HG03457 (cell line): ENCODE data around the gene PCYOX1L.
A peak's percentile ranks its signal among the peaks of the same experiment; 100 is the strongest.

Experiments used
- ATAC-seq: cut with Tn5 transposase; IDR thresholded peaks from one replicate; pipeline ENCODE4 v1.9.1; 2021; ENCODE audit warnings: moderate number of reproducible peaks; ENCODE audit not compliant: unreplicated experiment

Gene PCYOX1L, protein sequence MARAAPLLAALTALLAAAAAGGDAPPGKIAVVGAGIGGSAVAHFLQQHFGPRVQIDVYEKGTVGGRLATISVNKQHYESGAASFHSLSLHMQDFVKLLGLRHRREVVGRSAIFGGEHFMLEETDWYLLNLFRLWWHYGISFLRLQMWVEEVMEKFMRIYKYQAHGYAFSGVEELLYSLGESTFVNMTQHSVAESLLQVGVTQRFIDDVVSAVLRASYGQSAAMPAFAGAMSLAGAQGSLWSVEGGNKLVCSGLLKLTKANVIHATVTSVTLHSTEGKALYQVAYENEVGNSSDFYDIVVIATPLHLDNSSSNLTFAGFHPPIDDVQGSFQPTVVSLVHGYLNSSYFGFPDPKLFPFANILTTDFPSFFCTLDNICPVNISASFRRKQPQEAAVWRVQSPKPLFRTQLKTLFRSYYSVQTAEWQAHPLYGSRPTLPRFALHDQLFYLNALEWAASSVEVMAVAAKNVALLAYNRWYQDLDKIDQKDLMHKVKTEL

DNA sequence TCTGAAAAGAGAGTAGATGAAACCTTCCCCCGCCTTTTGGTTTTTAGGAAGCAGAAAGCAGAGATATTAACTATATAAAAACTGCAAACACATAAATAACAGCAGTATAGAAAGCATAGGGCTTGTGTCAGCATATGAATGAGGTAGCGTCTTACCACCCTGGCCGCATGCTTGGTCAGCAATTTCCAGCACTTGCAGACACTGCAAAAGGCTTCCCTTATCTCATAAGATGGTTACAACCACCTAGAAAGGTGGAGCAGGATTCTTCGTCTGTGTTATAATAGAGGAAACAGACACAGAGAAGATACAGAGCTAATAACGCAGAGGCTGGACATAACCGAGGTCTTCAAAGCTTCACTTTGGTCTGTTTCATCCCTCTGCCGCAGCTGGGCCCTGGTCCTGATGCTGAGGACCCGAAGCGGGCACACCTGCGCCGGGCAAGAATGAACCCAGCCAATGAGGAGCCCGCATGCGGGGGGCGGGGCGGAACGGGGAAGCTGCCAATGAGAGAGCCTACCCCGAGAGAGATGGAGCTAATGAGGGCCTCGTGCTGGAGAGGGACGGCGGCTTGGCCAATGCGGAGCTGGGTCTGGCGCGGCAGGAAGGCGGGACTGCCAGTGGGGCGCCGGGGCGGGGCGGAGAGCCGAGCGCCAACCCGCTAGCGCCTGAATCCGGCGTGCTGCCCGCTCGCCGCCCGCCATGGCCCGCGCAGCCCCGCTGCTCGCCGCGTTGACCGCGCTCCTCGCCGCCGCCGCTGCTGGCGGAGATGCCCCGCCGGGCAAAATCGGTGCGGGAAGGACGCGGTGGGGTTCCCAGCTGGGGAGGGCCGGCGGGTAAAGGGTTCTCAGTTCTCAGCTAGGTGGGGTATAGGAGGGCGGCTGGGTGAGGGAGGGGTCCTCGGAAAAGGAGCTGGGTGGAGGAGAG is at the start of gene PCYOX1L:
PCYOX1L (plus strand) TSS at position 677 of the 924 bp plus-strand sequence; CDS start at position 700, 23 bp downstream.
- ATAC-seq, result peak; percentile 99

DNA sequence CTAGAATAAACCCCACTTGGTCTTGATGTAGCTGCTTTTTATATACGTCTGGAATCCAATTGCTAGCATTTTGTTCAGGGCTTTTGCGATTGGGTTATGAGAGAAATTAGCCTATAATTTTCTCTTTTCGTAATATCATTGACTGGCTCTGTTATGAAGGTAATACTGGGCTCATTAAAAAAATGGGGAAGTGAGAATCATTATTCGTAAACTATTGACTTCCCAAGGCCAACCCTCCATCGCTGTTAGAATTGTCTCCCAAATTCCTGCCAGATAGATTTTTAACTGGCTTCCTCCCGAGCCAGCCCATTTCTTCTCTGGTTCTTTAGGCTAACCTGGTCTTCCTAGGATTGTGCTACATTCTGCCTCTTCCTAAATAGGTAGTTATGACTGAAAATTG is 48.5 kb upstream of the PCYOX1L start:
- ATAC-seq, result no peak

DNA sequence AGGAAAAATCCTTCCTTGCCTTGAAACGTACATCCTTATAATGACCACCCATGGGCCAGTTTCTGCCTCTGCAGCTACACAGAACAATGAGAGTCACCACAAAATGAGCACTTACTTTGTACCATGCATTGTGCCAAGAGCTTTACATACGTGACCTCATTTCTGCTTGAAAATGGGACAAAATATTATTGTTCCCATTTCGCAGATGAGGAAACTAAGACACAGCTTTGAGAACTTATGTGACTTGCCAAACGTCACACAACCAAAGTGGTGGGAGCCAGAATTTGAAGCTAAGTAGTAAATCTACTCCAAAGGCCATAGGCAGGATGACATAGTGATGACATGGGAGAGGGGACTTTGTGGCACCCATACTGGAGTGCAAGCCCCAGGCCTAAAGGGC is 47.4 kb upstream of the PCYOX1L start:
- ATAC-seq, result no peak

DNA sequence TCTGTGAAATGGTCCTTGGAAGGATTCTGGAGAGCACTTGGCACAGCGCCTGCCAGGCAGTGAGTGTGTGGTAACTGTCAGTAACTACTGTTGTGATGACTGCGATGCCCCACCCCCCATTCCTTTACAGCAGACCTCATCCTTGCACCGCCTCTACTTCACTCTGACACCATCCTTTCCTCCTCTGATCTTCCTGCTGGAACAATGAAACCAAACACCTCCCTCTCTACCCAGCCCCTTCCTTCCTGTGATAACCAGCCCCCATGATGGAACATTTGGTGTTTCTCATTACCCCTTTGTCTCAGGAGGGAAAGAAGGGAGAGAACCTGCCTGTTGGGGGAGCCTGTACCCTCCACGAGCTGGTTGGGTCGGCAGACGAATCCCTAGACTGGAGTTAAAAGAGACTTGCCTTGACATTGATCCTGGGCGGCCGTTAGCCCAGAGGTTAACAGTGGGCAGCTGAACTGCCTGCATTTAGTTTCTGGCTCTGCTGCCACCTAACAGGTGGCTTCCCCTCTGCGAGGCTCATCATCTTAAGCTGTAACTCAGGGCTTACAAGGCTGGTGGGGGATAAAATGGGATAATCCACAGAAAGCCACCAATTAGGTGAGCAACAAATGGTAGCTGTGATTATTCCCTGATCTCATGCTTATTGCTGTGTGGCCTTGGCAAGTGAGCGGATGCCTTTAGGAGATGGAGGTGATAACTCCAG is 46.7 kb upstream of the PCYOX1L start:
- no peak for ATAC-seq

DNA sequence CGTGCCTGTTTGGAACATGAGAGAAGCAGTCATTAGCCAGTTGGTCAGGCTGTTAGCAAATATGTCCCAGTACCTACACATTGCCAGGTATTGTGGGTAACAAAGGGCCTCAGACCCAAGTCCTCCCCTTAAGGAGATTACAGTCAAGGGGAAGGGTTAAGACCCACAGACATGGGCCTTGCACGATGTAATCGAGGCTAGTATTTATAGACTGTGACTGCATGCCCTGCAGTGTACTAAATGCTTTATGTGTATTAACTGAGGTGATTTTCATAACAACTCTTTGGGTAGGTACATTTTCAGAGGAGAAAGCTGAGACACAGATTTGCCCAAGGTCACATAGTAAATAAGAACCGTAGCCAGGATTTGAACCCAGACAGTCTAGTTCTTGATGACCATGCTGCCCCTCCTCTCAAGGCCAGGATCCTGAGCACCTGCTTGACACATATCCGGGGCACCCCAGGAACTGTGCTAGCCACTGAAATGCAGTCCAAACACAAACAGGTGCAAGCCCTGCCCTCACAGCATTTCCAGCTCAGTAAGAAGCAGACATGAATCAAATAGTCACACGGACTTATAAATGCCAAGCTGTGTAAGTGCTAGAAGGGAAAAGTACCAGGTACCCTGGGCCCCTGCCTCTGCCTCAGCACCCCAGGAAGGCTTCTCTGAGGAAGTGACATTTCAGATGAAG is 44.5 kb upstream of the PCYOX1L start:
- ATAC-seq, result no peak

DNA sequence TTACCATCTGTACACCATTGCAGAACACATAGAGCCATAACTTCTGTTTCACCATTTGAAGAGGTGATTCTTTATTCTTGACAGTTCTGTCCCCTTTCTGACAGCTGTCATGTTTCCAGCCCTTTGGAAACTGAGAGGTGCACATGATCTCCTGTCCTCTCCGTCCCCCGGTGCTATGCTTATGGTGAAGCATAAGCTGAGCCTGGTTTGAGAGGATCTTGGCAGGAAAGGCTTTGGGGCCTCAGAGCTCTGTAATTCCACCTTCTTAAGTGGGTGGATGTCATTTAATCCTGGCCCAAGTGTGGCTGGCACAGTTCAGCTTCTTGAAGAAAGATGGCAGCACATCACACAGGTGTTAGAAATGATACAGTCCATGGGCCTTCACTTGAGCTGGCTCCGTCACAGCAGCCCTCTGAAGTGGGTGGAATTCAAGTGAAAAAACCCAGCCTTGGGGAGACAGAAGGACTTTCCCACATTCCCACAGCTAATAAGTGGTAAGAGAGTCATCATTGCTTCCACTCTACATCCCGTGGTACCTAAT is 43.2 kb upstream of the PCYOX1L start:
- ATAC-seq, result no peak

DNA sequence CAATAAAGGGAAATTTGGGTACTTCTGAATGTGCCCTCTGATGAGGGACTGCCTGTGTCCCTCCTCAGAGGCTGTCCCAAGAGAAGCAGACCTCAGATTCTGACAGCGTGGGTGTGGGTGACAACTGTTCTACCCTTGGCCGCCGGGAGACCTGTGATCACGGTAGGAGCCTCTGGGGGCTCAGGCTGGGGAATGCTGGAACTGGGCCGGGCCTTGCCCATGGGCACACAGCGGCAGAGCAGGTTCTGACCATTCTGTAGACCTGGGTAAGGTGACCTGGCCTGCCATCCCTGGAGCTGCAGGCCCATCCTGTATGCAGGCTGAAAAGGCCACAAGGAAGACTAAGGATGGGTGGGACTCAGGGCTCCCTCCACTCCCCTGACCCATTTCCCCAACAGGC is 42.1 kb upstream of the PCYOX1L start:
- no peak for ATAC-seq

DNA sequence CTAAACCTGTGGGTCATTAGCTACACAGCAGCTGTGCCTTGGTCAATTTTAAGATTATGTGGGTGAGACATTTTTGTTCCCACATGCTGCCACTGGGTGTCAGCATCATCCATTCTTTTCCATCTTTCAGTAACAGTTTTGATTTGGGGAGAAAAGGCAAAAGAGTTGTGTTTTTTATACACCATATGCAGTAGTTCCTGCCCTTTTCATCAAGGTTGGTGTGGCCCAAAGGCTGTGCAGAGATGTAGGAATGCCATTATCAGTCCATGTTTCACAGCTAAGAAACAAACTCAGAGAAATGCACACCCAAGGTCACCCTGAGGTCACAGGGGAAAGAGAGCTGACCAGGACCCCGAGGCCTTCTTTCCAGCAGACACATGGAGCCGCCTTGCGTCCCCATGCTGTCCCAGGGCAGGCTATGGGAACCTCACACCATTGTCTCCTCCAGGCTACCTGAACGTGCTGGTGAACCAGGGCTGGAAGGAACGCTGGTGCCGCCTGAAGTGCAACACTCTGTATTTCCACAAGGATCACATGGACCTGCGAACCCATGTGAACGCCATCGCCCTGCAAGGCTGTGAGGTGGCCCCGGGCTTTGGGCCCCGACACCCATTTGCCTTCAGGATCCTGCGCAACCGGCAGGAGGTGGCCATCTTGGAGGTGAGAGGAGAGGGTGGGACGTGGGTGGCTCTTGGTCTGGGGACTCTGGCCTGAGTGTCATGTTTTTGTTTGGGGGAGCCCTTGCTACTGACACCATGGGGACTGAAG is 40.4 kb upstream of the PCYOX1L start:
- no peak for ATAC-seq

DNA sequence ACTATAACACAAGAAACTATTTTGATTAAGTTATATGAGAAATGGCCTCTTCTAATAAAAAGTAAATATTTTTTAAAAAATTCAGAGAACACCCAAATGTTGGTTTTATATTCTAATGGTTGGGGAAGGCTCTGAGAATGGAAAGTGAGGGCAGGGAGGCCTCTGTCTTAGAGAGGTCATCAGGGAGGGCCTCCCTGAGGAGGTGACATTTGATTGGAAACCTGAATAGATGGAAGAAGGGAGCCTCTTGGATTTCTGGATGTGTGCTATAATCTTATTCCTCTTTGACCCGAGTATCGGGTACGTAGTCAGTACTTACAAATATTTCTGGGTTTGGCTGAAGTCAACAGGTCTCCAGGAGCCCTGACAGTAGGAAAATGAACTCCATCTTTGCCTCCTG is 38.7 kb upstream of the PCYOX1L start:
- no peak for ATAC-seq

DNA sequence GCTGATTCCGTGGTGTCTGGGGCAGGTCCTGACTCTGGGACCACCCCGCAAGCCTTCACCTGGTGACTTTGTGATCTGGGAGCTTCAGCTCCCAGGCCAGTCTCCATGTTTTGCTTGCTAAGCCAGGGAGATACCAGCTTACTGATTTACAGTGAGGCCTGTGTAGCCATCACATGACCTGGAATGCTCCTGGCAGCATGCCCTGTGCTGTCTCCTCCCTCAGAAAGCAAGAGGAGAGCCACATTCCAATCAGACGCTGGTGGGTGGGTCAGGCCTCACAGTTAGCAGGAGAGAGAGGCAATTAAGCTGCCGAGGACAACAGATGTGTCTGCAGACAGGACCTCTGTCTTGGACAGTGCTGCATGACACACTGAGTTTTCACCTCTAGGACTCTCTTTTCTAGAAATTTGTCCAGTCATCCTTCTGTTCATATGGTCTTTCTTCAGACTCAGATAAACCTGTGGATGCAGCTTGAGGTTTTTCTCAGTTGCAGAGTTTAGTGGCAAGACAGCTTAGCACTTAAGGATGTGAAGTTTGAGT is 37.0 kb upstream of the PCYOX1L start:
- ATAC-seq, result no peak

DNA sequence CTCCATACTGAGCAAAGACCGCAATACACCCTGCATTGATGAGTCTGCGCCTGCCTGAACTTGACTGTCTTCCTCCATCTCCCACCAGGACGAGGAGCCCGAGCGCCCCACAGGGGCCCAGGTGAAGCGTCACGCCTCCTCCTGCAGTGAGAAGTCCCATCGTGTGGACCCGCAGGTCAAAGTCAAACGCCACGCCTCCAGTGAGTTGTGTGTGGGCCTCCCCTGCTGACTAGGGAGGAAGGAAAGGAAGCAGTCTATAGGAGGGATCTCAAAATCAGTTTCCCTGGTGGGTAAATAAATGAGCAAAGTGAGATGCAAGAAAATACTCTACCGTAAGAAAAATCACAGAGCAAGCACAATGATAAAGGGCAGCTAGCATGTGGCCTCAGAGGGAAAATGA is 35.3 kb upstream of the PCYOX1L start:
- ATAC-seq, result no peak

DNA sequence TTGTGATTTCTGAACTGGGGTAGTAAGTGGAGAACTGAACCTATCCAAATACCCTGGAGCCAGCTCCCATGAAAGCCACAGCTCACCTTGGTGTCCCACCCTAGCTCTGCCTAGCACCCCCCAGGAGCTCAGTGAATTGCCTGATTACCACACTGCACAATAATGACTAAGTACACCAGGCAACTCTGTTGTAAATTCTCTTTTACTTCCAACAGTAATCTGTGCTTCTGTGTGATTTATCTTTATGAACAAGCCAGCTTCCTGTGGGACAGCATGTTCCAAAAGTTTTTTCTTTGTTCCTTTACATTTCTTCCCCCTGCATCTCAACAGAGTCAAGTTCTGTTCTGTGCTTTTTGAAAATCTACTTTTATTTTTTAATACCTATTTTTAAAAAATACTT is 34.6 kb upstream of the PCYOX1L start:
- no peak for ATAC-seq

DNA sequence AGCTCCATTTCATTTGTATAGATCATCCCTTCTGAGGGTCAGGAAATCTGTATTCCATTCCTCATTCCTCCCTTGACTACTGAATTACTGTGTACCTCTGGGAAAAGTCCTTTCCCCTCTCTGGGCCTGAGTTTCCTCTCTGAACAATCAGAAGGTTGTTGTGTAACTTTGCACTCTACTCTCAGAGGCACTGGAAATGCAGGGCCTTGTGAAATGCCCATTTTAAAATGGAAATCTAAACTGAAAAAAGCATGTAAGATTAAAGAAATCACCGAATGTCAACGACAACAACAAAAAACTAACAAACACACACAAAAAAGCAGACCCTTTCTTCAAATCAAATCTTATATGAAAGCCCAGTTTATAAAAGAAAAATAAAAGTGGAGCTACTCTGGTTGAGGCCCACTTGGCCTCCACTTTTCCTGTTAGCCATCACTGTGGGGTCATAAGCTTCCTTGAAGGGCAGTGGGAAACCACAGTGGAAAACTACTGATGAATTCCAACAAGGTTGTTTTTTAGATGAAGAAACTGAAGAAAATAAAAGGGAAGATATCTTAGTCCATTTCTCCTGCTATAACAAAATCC is 34.1 kb upstream of the PCYOX1L start:
- no peak for ATAC-seq

DNA sequence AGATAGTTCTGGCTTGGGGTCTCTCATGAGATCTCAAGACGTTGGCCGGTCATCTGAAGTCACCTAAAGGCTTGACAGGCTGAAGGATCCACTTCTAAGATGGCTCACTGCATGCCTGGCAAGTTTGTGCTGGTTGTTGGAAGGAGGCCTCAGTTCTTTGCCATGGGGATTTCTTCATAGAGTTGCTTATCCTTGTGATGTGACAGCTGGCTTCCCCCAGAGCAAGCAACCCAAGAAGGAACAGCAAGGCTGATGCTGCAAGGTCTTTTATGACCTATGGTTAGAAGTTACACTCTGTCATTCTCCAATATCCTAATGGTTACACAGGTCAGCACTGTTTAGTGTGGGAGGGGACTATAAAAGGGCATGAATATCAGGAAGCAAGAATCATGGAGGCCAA is 33.2 kb upstream of the PCYOX1L start:
- no peak for ATAC-seq

DNA sequence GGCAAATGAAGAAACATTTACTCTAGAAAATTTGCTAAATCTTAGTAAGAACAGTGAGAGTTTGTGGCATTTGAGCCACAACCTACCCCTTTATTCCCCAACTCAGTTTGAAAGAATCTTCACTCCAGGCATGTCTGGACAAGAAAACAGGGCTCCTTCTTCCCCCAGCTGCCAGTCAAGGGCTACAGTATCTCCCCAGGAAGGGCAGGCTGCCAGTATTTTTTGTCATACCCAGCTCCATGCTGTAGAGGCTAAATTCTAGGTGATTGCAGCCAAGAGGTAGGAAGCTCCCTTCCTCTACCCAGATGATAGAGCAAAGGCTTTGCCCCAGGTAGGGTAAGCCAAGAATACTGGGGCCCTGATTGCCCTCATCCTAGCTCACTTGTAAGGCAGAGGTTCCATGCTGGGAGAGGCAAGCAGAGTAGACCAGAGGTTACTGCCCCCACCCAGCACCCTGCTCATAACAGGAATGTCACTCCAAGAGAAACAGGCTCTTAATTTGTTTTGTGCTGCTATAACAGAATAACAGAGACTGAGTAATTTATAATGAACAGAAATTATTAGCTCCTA is 32.6 kb upstream of the PCYOX1L start:
- no peak for ATAC-seq

DNA sequence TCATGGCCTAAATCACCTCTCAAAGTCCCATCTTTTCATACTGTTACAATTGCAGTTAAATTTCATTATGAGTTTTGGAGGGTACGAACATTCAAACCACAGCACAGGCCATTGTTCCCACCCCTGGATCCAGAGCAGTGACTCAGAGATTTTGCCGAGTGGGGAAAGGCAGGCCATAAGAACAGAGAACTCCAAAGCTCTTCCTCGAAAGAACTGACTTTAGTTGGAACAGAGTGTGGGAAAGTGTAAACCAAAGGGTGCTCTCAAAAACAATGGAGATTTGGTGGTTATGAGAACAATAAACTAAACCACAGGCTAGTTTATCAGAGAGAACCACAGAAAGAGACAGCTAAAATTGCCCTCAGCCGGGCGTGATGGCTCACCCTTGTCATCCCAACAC is 32.0 kb upstream of the PCYOX1L start:
- no peak for ATAC-seq

DNA sequence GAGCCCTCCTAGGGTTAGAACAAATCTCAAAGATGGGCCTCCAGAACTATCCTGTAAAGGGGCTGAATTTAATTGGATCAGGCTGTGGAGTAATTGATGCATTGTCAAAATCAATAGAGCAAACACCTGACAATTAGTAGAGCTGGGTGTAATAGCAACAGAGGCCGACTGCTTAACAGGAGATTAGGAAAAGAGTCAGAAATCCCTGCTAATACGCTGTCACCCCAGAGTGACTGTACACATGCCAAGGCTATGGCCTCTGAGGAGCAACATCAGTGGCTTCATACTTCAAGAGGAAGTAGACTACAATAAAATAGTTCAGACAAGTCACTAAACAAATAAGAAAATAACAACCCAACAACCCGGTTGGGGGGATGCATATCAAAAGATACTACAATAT is 31.2 kb upstream of the PCYOX1L start:
- ATAC-seq, result no peak

DNA sequence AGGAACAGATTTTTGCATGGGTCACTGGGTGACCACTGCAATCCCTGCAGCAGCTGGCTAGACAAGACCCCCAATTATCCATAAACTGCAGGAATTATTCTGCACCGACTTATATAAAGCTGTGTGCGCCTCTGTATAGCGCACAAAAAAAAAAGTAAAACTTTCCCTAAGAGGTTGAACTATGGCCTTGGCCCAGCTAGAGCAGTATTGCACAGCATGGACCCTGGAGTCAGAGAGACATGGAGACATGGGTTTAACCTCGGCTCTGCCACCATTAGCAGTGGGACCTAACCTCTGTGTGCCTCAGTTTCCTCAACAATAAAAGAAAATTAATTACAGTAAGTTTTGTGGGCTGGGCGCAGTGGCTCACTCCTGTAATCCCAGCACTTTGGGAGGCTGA is 29.7 kb upstream of the PCYOX1L start:
- no peak for ATAC-seq
